Activated naive CD4-positive, alpha-beta T cell treated with anti-CD3 and anti-CD28 coated beads for 36 hours (primary cell): Measurements from ENCODE around the gene MARCHF10. TPM values are rescaled to one million over a fixed set of nuclear protein-coding genes. Genes with fewer than 3 reads are reported as not detected.

Experiments used
- CTCF ChIA-PET: fragments of 350-600 bp; sonication (Branson Sonifier 250); formaldehyde crosslinking; loops from one replicate; lab custom pipeline; 2021; ENCODE audit warnings: antibody characterized with exemption; lab: Charles Lee
- DNase-seq: peaks from one replicate; pipeline ENCODE4 v3.0.0-alpha.2; 2020
- H3K27ac Mint-ChIP-seq: one replicate; pipeline ENCODE4 v1.8.0; 2021; ENCODE audit warnings: mild to moderate bottlenecking, mixed read lengths
- H3K27me3 Mint-ChIP-seq: one replicate; pipeline ENCODE4 v1.8.0; 2021; ENCODE audit warnings: low read depth, mixed read lengths
- H3K36me3 Mint-ChIP-seq: one replicate; pipeline ENCODE4 v1.8.0; 2021; ENCODE audit warnings: low read depth, mixed read lengths
- H3K4me1 Mint-ChIP-seq: one replicate; pipeline ENCODE4 v1.8.0; 2021; ENCODE audit warnings: low read depth, mixed read lengths
- H3K4me3 Mint-ChIP-seq: one replicate; pipeline ENCODE4 v1.8.0; 2021; ENCODE audit warnings: mild to moderate bottlenecking, moderate library complexity, mixed read lengths
- H3K9me3 Mint-ChIP-seq: one replicate; pipeline ENCODE4 v1.8.0; 2021; ENCODE audit warnings: mixed read lengths
- intact Hi-C: fragments of 100-400 bp; cut with micrococcal nuclease; formaldehyde crosslinking; loops from one replicate; pipeline ENCODE4 v1.15.1; 2023
- total RNA-seq, 2 experiments: library from RNA; stranded (reverse); gene quantifications; one replicate each; pipeline ENCODE4 v1.2.3, GENCODE V29; 2021

MARCHF10 gene
- total RNA-seq, 2 experiments from 2014 or later, result not detected

GRCh38 chr17:62780269-62780668 lies 27.8 kb downstream of the MARCHF10 start:
- intact Hi-C loops, result no loop called here
- peaks cover 5% of the 10 kb centered on the region for H3K27me3 Mint-ChIP-seq
- H3K4me1 Mint-ChIP-seq, result no peaks in the 10 kb centered on the region
- H3K9me3 Mint-ChIP-seq, result peaks cover 3% of the 10 kb centered on the region
- CTCF ChIA-PET, result no interaction called here
- DNase-seq, result no peak
- H3K36me3 Mint-ChIP-seq, result no peaks in the 10 kb centered on the region
- H3K4me3 Mint-ChIP-seq, result no peak overlapping the region
- H3K27ac Mint-ChIP-seq, result no peak overlapping the region

GRCh38 chr17:62778990-62779681 lies 29.0 kb downstream of the MARCHF10 start:
- no peaks in the 10 kb centered on the region for H3K4me1 Mint-ChIP-seq
- intact Hi-C loops, result no loop called here
- H3K36me3 Mint-ChIP-seq, result no peaks in the 10 kb centered on the region
- no peak for DNase-seq
- no peak overlapping the region for H3K4me3 Mint-ChIP-seq
- H3K9me3 Mint-ChIP-seq, result peaks cover 3% of the 10 kb centered on the region
- no peak overlapping the region for H3K27ac Mint-ChIP-seq
- peaks cover 5% of the 10 kb centered on the region for H3K27me3 Mint-ChIP-seq
- CTCF ChIA-PET, result interaction anchor here (0.6 kb wide), 1 partner anchor 334 kb away, joined by 3 read pairs; no protein-coding TSS in a partner anchor

GRCh38 chr17:62775876-62776275 lies 32.2 kb downstream of the MARCHF10 start:
- H3K36me3 Mint-ChIP-seq, result no peaks in the 10 kb centered on the region
- no peak overlapping the region for H3K27ac Mint-ChIP-seq
- H3K9me3 Mint-ChIP-seq, result no peaks in the 10 kb centered on the region
- no peak overlapping the region for H3K4me3 Mint-ChIP-seq
- CTCF ChIA-PET, result no interaction called here
- no peaks in the 10 kb centered on the region for H3K4me1 Mint-ChIP-seq
- H3K27me3 Mint-ChIP-seq, result peaks cover 7% of the 10 kb centered on the region
- no peak for DNase-seq
- intact Hi-C loops, result no loop called here

GRCh38 chr17:62774338-62774737 lies 33.8 kb downstream of the MARCHF10 start:
- Mint-ChIP-seq H3K27me3 (peaks cover 7% of the 10 kb centered on the region), H3K4me1 (no peaks in the 10 kb centered on the region), H3K9me3 (no peaks in the 10 kb centered on the region), H3K4me3 (no peak overlapping the region), H3K27ac (no peak overlapping the region), H3K36me3 (no peaks in the 10 kb centered on the region)
- CTCF ChIA-PET, result interaction anchor here (0.6 kb wide), 1 partner anchor 435 kb away, joined by 7 read pairs; no protein-coding TSS in a partner anchor
- DNase-seq, result no peak
- intact Hi-C loops, result no loop called here

GRCh38 chr17:62767997-62768396 lies 40.1 kb downstream of the MARCHF10 start:
- CTCF ChIA-PET, result no interaction called here
- Mint-ChIP-seq H3K9me3 (no peaks in the 10 kb centered on the region), H3K36me3 (no peaks in the 10 kb centered on the region), H3K4me3 (no peak overlapping the region), H3K4me1 (no peaks in the 10 kb centered on the region), H3K27me3 (peaks cover 22% of the 10 kb centered on the region), H3K27ac (no peak overlapping the region)
- intact Hi-C loops, result no loop called here
- no peak for DNase-seq

- H3K4me1 Mint-ChIP-seq, result no peaks in the 10 kb centered on the region
Observed at GRCh38 chr17:62765351-62765750, 42.8 kb downstream of the MARCHF10 start.

GRCh38 chr17:62763891-62764600 lies 44.1 kb downstream of the MARCHF10 start:
- H3K4me3 Mint-ChIP-seq, result no peak overlapping the region
- H3K9me3 Mint-ChIP-seq, result no peaks in the 10 kb centered on the region
- CTCF ChIA-PET, result interaction anchor here (0.6 kb wide), 1 partner anchor 45 kb away, joined by 3 read pairs; no protein-coding TSS in a partner anchor
- peaks cover 25% of the 10 kb centered on the region for H3K27me3 Mint-ChIP-seq
- no peak for DNase-seq
- H3K27ac Mint-ChIP-seq, result no peak overlapping the region
- H3K4me1 Mint-ChIP-seq, result no peaks in the 10 kb centered on the region
- intact Hi-C loops, result no loop called here
- no peaks in the 10 kb centered on the region for H3K36me3 Mint-ChIP-seq

More at GRCh38 chr17:62765351-62765750, 42.8 kb downstream of the MARCHF10 start:
- Mint-ChIP-seq H3K4me3 (no peak overlapping the region), H3K9me3 (no peaks in the 10 kb centered on the region), H3K36me3 (no peaks in the 10 kb centered on the region), H3K27ac (no peak overlapping the region), H3K27me3 (peaks cover 22% of the 10 kb centered on the region)
- no peak for DNase-seq
- intact Hi-C loops, result no loop called here
- CTCF ChIA-PET, result no interaction called here

GRCh38 chr17:62761884-62762283 lies 46.2 kb downstream of the MARCHF10 start:
- DNase-seq, result no peak
- no peak overlapping the region for H3K27ac Mint-ChIP-seq
- no peak overlapping the region for H3K4me3 Mint-ChIP-seq
- H3K36me3 Mint-ChIP-seq, result no peaks in the 10 kb centered on the region
- H3K9me3 Mint-ChIP-seq, result no peaks in the 10 kb centered on the region
- H3K4me1 Mint-ChIP-seq, result no peaks in the 10 kb centered on the region
- H3K27me3 Mint-ChIP-seq, result peaks cover 20% of the 10 kb centered on the region
- intact Hi-C loops, result no loop called here
- CTCF ChIA-PET, result no interaction called here

- intact Hi-C loops, result no loop called here
- H3K4me3 Mint-ChIP-seq, result no peak overlapping the region
- H3K9me3 Mint-ChIP-seq, result no peaks in the 10 kb centered on the region
- CTCF ChIA-PET, result no interaction called here
- no peaks in the 10 kb centered on the region for H3K36me3 Mint-ChIP-seq
- H3K27me3 Mint-ChIP-seq, result peaks cover 16% of the 10 kb centered on the region
- no peak overlapping the region for H3K27ac Mint-ChIP-seq
- H3K4me1 Mint-ChIP-seq, result no peaks in the 10 kb centered on the region
- no peak for DNase-seq
Observed at GRCh38 chr17:62760945-62761267, 47.2 kb downstream of the MARCHF10 start.

- intact Hi-C loops, result no loop called here
- no peaks in the 10 kb centered on the region for H3K4me1 Mint-ChIP-seq
- H3K4me3 Mint-ChIP-seq, result no peak overlapping the region
- peaks cover 12% of the 10 kb centered on the region for H3K27me3 Mint-ChIP-seq
- CTCF ChIA-PET, result no interaction called here
- no peak overlapping the region for H3K27ac Mint-ChIP-seq
- no peak for DNase-seq
- H3K36me3 Mint-ChIP-seq, result no peaks in the 10 kb centered on the region
- no peaks in the 10 kb centered on the region for H3K9me3 Mint-ChIP-seq
Observed at GRCh38 chr17:62760059-62760944, 47.8 kb downstream of the MARCHF10 start.

- H3K9me3 Mint-ChIP-seq, result no peaks in the 10 kb centered on the region
- DNase-seq, result no peak
- no peaks in the 10 kb centered on the region for H3K4me1 Mint-ChIP-seq
- CTCF ChIA-PET, result no interaction called here
- H3K4me3 Mint-ChIP-seq, result no peak overlapping the region
- peaks cover 3% of the 10 kb centered on the region for H3K27me3 Mint-ChIP-seq
- intact Hi-C loops, result no loop called here
- H3K36me3 Mint-ChIP-seq, result no peaks in the 10 kb centered on the region
- H3K27ac Mint-ChIP-seq, result no peak overlapping the region
Observed at GRCh38 chr17:62757500-62757951, 50.6 kb downstream of the MARCHF10 start.

GRCh38 chr17:62756198-62756597 lies 51.9 kb downstream of the MARCHF10 start:
- CTCF ChIA-PET, result no interaction called here
- DNase-seq, result no peak
- Mint-ChIP-seq H3K4me1 (no peaks in the 10 kb centered on the region), H3K36me3 (no peaks in the 10 kb centered on the region), H3K9me3 (no peaks in the 10 kb centered on the region), H3K4me3 (no peak overlapping the region), H3K27me3 (peaks cover 3% of the 10 kb centered on the region), H3K27ac (no peak overlapping the region)
- intact Hi-C loops, result no loop called here
